WERI-Rb-1 (cell line): ENCODE data around the gene TSG101.

ENCODE experiments used
- DNase-seq: peaks from one replicate; pipeline ENCODE4 v3.0.0-alpha.2; 2020
- H3K27ac ChIP-seq: fragments of 250-450 bp; sonication (Bioruptor Pico); 2 replicates; pipeline ENCODE4 v1.5.1; 2020; ENCODE audit warnings: mild to moderate bottlenecking, moderate library complexity
- H3K27me3 ChIP-seq: fragments of 250-450 bp; sonication (Bioruptor Pico); 2 replicates; pipeline ENCODE4 v1.5.1; 2021; ENCODE audit warnings: mild to moderate bottlenecking, low read depth, moderate library complexity; ENCODE audit not compliant: insufficient read depth, severe bottlenecking
- H3K36me3 ChIP-seq: fragments of 250-450 bp; sonication (Bioruptor Pico); 2 replicates; pipeline ENCODE4 v1.5.1; 2020; ENCODE audit warnings: mild to moderate bottlenecking, moderate library complexity
- H3K4me3 ChIP-seq: 2 replicates; pipeline ENCODE4 v1.5.1; 2011; ENCODE audit warnings: low read depth, mild to moderate bottlenecking, control low read depth, low read length
- H3K9me3 ChIP-seq: fragments of 250-450 bp; sonication (Bioruptor Pico); 2 replicates; pipeline ENCODE4 v1.5.1; 2021; ENCODE audit warnings: mild to moderate bottlenecking, moderate library complexity; ENCODE audit not compliant: severe bottlenecking
- TF ChIP-seq, protein P1 (sequence below): IDR thresholded peaks from 2 replicates; pipeline ENCODE4 v1.5.1; 2011; ENCODE audit warnings: low read depth, mild to moderate bottlenecking, control low read depth, inconsistent platforms, low read length

TSG101 gene, protein sequence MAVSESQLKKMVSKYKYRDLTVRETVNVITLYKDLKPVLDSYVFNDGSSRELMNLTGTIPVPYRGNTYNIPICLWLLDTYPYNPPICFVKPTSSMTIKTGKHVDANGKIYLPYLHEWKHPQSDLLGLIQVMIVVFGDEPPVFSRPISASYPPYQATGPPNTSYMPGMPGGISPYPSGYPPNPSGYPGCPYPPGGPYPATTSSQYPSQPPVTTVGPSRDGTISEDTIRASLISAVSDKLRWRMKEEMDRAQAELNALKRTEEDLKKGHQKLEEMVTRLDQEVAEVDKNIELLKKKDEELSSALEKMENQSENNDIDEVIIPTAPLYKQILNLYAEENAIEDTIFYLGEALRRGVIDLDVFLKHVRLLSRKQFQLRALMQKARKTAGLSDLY

DNA sequence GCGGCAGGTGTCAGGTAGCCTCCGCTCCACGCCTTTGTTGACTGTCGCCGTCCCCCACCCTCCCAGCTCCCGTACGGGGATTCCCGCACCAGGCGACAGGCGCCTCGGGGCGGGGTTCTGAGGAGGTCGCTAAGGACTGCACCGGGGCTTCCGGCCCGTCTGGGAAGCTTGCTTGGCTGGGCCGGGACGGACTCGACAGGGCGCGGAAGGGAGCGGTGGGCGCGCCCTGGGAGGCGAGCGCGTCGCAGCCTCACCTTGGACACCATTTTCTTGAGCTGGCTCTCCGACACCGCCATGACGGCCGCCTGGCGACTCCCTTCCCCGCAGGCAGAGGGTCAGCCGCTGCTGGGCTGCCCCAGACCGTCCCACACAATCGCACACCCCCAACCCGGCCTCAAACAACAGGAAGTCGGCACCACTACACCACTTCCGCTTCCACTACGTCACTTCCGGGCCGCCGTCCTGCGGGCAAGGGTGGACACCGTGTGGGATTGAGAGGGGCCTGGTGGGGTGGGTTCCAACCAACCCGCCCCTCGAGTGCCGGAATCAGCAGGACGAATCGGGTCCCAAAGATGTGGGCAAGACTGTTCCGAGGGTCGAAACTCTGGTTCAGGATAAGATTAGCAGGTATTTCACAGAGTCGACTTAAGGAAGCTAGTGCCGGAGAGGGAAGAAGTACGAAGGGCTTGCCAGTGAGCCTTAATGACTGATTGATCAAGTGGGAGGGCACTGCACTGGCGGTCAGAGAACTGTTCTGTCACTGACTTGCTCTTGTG is at the start of gene TSG101:
Gene TSG101 (minus strand): TSS at position 422 of the 776 bp plus-strand sequence. CDS start 126 bp downstream, at position 296.
- Histone ChIP-seq H3K4me3 (peak within 1 kb of the TSS; percentile 54), H3K27me3 (no peaks in the 10 kb centered on the region), H3K27ac (peak within 1 kb of the TSS; percentile 94), H3K36me3 (peaks cover 22% of the 10 kb centered on the region), H3K9me3 (no peaks in the 10 kb centered on the region)
- TF ChIP-seq, protein P1, sequence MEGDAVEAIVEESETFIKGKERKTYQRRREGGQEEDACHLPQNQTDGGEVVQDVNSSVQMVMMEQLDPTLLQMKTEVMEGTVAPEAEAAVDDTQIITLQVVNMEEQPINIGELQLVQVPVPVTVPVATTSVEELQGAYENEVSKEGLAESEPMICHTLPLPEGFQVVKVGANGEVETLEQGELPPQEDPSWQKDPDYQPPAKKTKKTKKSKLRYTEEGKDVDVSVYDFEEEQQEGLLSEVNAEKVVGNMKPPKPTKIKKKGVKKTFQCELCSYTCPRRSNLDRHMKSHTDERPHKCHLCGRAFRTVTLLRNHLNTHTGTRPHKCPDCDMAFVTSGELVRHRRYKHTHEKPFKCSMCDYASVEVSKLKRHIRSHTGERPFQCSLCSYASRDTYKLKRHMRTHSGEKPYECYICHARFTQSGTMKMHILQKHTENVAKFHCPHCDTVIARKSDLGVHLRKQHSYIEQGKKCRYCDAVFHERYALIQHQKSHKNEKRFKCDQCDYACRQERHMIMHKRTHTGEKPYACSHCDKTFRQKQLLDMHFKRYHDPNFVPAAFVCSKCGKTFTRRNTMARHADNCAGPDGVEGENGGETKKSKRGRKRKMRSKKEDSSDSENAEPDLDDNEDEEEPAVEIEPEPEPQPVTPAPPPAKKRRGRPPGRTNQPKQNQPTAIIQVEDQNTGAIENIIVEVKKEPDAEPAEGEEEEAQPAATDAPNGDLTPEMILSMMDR, result no peak
- peak; percentile 96 for DNase-seq

DNA sequence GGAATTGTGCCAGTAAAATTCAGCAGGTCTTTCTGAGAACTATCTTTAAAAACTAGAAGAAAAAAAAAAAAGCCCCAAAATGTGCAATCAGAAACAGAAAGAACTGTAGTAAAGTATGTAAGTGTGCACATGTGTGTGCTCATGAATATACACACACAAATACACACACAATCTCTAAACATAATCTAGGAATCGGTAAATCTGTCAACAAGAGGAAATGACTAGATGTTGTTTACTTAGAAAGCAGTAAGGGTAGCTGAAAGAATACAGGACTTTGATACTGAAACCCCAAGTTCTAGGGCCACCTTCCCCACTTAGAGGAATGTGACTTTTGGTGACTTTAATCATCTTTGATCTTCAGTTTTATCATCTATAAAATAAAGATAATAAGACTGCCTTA is 48.6 kb upstream of the TSG101 start:
- Histone ChIP-seq H3K4me3 (no peak overlapping the region), H3K9me3 (no peaks in the 10 kb centered on the region), H3K27ac (no peak overlapping the region), H3K36me3 (no peaks in the 10 kb centered on the region), H3K27me3 (no peaks in the 10 kb centered on the region)
- DNase-seq, result no peak
- TF ChIP-seq, protein P1, result no peak

DNA sequence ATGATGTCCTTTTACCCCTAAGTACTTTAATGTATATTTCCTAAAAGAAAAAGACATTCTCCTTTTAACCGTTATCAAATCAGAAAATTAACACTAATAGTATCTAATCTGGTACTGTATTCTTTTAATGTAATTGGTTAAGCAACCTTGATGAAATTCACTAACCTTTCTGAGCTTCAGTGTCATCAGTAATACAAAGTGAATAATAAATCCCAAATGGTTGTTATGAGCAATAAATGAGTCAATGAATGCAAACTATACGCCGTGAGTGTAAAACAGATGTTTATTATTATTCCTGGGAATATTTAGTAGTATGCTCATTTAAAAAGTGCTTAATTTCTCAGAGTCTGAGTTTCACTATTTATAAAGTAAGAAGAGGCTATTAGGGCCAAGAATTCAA is 40.3 kb upstream of the TSG101 start:
- DNase-seq, result no peak
- H3K27ac ChIP-seq, result no peak overlapping the region

DNA sequence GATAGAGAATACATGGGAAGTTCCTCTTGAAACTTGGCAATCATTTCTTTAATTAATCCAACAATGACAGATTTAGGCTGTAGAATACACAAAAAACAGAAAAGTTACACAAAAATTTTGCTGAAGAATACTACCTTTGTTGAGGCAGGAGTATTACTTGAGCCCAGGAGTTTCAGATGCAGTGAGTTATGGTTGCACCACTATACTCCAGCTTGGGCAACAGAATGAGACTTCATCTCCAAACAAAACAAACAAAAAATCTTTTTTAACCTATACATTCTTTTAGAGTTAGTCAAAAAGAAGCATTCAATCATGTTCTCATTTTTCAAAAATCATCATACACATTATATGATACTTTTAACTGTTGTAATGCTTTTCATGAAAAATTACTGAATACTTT is 39.7 kb upstream of the TSG101 start:
- Histone ChIP-seq H3K27me3 (no peaks in the 10 kb centered on the region), H3K4me3 (no peak overlapping the region), H3K27ac (no peak overlapping the region), H3K36me3 (peaks cover 4% of the 10 kb centered on the region; the same call in 1 of the 2 replicates), H3K9me3 (no peaks in the 10 kb centered on the region)
- DNase-seq, result no peak
- TF ChIP-seq, protein P1, result no peak

More for the DNA sequence above, 40.3 kb upstream of the TSG101 start:
- Histone ChIP-seq H3K27me3 (no peaks in the 10 kb centered on the region), H3K9me3 (no peaks in the 10 kb centered on the region), H3K36me3 (peaks cover 4% of the 10 kb centered on the region; the same call in 1 of the 2 replicates), H3K4me3 (no peak overlapping the region)
- TF ChIP-seq, protein P1, result no peak

DNA sequence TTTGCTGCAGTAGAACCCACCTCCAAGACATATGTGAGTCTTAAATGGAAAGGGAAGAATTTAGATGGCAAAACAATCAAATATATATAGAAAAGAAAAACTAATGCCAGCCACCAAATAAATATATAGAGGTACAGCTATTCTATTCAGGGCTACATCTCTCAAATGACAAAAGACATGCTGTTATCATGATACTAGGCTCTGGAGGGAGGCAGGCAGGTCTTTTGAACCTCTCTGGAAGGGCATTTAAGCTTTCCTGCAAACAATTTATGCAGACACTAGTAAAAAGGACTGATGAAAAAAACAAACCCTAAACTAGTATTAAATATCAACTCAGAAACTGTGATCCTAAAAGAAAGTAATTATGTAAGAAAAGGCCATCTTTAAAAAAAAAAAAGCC is 37.4 kb upstream of the TSG101 start:
- Histone ChIP-seq H3K9me3 (no peaks in the 10 kb centered on the region), H3K36me3 (no peaks in the 10 kb centered on the region), H3K27me3 (no peaks in the 10 kb centered on the region), H3K27ac (no peak overlapping the region), H3K4me3 (no peak overlapping the region)
- no peak for DNase-seq
- TF ChIP-seq, protein P1, result no peak
